Fibroblast of lung (primary cell): ENCODE results near the gene GRID1.

Experiments used
- EZH2 ChIP-seq: IDR thresholded peaks from 2 replicates; pipeline ENCODE4 v1.5.1; 2012; ENCODE audit warnings: low read length, control low read depth, mild to moderate bottlenecking; ENCODE audit errors: missing control alignments
- TF ChIP-seq, protein P1 (sequence below), 2 donors: IDR thresholded peaks in 1 of 2; conservative IDR thresholded peaks in 1 of 2; 1 replicate in 1 of 2; 2 replicates in 1 of 2; pipeline ENCODE4 v1.5.1; 2011 to 2012; ENCODE audit warnings: low read length in 2 of 2, control low read depth in 1 of 2, inconsistent platforms in 1 of 2, low read depth in 1 of 2, mild to moderate bottlenecking in 1 of 2

DNA sequence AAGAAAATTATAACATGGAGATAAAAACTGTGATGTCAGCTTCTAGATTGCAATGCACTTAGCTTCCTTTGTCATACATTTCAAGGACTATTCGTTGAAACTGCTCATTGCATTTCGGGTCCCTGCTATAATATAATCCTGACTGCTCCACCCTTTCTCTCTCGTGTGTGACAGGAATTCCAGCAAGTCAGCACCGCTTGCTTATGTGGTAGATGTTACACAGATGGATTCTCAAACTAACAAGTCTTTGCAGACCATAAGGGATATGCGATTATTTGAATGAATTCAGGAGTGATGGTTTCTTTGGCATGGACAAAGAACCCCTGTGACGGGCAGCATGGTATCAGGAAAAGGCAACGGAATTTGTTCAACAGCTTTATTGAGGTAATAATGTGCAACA is 184.0 kb downstream of the GRID1 start:
- TF ChIP-seq, protein P1, sequence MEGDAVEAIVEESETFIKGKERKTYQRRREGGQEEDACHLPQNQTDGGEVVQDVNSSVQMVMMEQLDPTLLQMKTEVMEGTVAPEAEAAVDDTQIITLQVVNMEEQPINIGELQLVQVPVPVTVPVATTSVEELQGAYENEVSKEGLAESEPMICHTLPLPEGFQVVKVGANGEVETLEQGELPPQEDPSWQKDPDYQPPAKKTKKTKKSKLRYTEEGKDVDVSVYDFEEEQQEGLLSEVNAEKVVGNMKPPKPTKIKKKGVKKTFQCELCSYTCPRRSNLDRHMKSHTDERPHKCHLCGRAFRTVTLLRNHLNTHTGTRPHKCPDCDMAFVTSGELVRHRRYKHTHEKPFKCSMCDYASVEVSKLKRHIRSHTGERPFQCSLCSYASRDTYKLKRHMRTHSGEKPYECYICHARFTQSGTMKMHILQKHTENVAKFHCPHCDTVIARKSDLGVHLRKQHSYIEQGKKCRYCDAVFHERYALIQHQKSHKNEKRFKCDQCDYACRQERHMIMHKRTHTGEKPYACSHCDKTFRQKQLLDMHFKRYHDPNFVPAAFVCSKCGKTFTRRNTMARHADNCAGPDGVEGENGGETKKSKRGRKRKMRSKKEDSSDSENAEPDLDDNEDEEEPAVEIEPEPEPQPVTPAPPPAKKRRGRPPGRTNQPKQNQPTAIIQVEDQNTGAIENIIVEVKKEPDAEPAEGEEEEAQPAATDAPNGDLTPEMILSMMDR (conservative IDR thresholded peaks at IDR 0.05 in 1 of 2, IDR thresholded peaks at IDR 0.05 in 1 of 2; ENCODE audit: low read depth in 1 of 2, low read length in 2 of 2) = no peak
- no peak for TF ChIP-seq EZH2
